C4-2B (cell line): ENCODE results near the gene CTSW.

Experiments used
- H3K27ac ChIP-seq: fragments of 450-650 bp; 2 replicates; pipeline ENCODE4 v1.5.1; 2017
- CTCF ChIP-seq: fragments of 450-650 bp; conservative IDR thresholded peaks from 2 replicates; pipeline ENCODE4 v1.5.1; 2017; ENCODE audit warnings: mild to moderate bottlenecking
- ZFX ChIP-seq: fragments of 450-650 bp; IDR thresholded peaks from 2 replicates; pipeline ENCODE4 v1.6.1; 2017

CTSW gene

GRCh38 chr11:65915821-65916251, 36.2 kb downstream of the CTSW start:
- no peak overlapping the region for H3K27ac ChIP-seq
- TF ChIP-seq ZFX (no peak), CTCF (no peak)

GRCh38 chr11:65916391-65916790, 36.8 kb downstream of the CTSW start:
- no peak for TF ChIP-seq CTCF
- TF ChIP-seq ZFX, result no peak
- H3K27ac ChIP-seq, result no peak overlapping the region

- no peak overlapping the region for H3K27ac ChIP-seq
- TF ChIP-seq CTCF (no peak), ZFX (no peak)
Measured at GRCh38 chr11:65917077-65917433, 37.4 kb downstream of the CTSW start.

- TF ChIP-seq ZFX (no peak), CTCF (no peak)
- H3K27ac ChIP-seq, result peak overlapping the region; percentile 94
Measured at GRCh38 chr11:65917434-65918210, 38.0 kb downstream of the CTSW start.

GRCh38 chr11:65918211-65919140, 38.8 kb downstream of the CTSW start, which contains the start of gene C11orf68:
TSS of gene C11orf68 (minus strand) at chr11:65919062. CDS start at chr11:65919031, 31 bp downstream.
- H3K27ac ChIP-seq, result peak within 1 kb of the TSS; percentile 94
- TF ChIP-seq CTCF (no peak), ZFX (peak; percentile 90; the same call in 1 of the 2 replicates)

- H3K27ac ChIP-seq, result peak within 1 kb of the TSS; percentile 94
- TF ChIP-seq ZFX (no peak), CTCF (no peak)
Measured at GRCh38 chr11:65919141-65919572, 39.5 kb downstream of the CTSW start, which contains the start of gene DRAP1. TSS of gene DRAP1 (plus strand) at chr11:65919426. CDS start at chr11:65919502, 76 bp downstream.
